ENCODE data around the gene MT1F.
"Not testable (repeated sequence)": the region's sequence is repeated elsewhere in the genome, so short reads cannot be mapped to it uniquely, and the experiment has no call there.

Gene MT1F

DNA sequence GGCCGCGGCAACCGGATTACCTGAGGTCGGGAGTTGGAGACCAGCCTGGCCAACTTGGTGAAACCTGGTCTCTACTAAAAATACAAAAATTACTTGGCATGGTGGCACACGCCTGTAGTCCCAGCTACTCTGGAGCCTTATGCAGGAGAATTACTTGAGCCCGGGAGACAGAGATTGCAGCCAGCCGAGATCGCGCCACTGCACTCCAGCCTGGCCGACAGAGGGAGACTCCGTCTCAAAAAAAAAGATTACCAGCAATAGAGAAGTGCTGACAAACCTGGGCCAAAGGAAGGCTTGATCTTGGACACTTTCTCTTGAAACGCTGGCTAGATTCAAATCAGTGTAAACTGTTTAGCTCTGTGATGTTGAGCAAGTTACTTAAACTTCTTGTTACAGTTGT lies 16.2 kb downstream of the MT1F start:
- no peak for DNase-seq

GRCh38 chr16:56674570-56674969 lies 16.8 kb downstream of the MT1F start:
- not testable (repeated sequence) for DNase-seq

DNA sequence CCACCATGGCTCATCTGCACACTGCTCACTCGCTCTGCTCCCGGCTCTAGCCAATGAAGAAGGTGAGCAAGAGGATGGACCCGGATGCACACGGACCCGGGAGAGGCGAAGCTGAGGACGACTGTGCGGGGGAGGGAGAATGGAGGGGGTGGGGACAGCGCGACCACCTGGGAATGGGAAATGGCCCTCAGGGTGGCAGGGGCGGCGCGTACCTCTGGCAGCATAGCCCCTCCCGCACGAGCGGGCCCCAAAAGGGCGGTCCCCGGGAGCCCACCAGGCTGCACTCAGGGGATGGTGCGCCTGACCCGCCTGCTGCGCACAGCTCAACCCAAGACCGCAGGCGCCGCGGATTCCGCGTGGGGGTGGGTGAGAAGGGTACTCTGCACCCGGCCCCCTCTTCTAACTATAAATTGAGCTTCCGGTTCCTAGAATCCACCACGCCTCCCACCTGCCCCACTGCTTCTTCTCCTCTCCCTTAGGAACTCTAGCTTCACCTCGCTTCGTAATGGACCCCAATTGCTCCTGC lies 18.0 kb downstream of the MT1F start:
- no peak for DNase-seq

DNA sequence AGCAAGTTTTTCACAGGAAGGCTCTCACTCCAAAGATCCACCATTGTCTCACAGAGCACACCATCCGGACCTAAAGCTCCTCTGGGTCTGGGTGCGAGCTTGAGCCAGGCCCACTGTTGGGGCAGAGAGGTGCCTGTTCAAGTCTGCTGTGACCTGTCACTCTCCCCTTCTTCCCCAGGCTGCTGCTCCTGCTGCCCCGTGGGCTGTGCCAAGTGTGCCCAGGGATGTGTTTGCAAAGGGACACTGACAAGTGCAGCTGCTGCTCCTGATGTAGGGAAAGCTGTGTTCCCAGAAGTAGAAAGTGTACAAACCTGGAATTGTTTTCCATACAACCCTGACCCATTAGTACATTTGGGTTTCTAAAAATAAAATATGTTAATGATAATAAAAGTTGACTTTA lies 19.7 kb downstream of the MT1F start:
- no peak for DNase-seq

- DNase-seq: no peak
These were observed 21.4 kb downstream of the MT1F start for GRCh38 chr16:56679078-56679730.

GRCh38 chr16:56679818-56680217 lies 22.1 kb downstream of the MT1F start:
- no peak for DNase-seq

GRCh38 chr16:56681939-56682702 lies 24.4 kb downstream of the MT1F start, which contains the start of gene MT1X:
Gene MT1X, plus strand, starts transcription at chr16:56682470. Its CDS starts 71 bp downstream, at chr16:56682541.
- DNase-seq: peak; percentile 88

GRCh38 chr16:56682703-56683397 lies 25.1 kb downstream of the MT1F start:
- no peak for DNase-seq

DNA sequence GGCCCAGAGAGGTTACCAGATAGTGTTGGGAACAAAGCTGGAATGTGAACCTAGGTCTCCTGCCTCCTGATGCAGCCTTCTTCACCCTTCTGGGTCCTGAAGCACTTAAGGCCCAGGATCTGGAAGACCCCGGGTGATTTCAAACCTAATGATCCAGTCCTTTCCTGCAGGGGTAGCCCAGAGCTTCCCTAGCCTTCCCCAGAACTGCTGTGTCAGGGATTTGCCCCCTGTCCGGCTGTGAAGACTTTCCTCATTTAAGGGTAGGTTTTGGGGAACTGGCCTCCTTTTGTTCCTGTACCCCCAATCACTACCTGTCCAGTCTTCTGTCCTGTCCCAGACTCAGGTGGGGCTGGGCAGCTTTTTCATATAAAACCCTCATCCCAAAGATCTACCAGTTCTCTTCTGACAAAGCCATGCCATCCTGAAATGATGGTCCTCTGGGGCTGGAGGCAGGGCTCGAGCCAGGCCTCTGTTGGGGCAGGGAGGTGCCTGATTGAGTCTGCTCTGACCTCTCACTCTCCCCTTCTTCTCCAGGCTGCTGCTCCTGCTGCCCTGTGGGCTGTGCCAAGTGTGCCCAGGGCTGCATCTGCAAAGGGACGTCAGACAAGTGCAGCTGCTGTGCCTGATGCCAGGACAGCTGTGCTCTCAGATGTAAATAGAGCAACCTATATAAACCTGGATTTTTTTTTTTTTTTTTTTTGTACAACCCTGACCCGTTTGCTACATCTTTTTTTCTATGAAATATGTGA lies 25.8 kb downstream of the MT1F start:
- DNase-seq: no peak

DNA sequence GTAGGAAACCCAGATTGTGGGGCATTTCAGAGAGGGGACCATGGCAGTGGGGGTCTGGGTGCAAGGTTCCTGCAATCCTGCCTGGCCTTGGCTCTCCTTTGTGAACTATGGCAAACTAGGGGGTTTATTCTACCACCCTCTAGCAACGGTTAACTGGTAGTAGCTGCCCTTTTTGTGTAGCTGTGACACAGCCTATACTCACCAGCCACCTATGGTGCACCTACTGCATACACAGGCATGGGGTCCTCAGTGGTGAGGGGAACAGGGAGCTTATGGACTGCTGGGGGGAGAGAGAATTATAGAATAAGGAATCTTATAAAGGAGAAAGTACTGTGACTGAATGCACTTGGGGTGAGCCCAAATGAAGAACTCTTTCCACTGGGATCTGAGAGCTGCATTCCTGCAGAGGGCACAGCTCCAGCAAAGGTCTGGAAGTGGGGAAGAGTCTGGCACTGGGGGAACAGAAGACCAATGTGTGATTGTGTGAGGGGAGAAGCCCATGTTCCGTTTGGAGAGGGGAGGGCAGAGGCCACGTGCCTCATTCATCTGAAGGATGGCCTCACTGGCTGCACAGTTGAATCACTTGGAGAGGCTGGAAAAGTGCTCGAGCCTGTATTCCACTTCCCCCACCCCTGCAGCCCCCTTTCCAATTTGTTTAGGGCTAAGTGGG lies 26.6 kb downstream of the MT1F start:
- no peak for DNase-seq

GRCh38 chr16:56684926-56685590 lies 27.3 kb downstream of the MT1F start:
- no peak for DNase-seq

GRCh38 chr16:56686758-56687157 lies 29.0 kb downstream of the MT1F start:
- DNase-seq: no peak

DNA sequence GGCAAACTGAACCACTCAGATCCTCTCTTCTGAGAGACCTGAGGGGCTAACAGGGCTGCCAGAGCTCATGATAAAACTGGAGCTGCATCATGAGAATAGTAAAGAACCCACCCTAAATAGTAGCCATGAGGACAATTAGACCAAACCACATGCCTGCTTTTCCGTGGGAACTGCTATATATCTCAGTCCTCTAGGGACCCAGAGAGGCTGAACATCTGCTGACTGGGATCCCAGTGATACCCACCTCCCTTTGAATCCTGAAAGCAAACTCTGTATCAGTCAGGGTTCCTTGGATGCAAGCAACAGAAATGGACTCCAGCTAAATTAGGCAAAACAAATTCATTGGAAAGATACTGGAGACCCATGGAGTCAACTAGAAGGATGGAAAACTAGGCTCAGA lies 31.0 kb downstream of the MT1F start:
- DNase-seq: no peak

DNA sequence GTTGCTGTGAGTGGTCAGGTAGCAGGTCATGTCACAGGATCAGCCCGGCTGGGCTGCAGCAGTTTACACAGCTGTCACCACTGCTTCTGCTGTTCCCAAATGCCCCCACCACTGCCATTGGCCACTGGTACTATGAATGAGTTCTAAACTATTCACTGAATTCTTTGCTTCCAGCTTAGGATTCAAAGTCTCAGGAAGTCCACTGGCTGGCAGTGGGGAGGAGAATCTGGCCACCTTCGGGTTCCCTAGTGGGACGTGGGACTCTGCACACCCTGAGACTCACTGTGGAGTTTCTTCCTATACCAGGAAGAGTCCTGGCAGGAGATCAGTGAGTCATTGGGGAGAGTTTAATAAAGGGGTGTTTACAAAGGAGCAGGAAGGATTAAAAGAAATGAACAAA lies 31.4 kb downstream of the MT1F start:
- no peak for DNase-seq

- DNase-seq: no peak
These were observed 32.8 kb downstream of the MT1F start for GRCh38 chr16:56690420-56691122.

DNA sequence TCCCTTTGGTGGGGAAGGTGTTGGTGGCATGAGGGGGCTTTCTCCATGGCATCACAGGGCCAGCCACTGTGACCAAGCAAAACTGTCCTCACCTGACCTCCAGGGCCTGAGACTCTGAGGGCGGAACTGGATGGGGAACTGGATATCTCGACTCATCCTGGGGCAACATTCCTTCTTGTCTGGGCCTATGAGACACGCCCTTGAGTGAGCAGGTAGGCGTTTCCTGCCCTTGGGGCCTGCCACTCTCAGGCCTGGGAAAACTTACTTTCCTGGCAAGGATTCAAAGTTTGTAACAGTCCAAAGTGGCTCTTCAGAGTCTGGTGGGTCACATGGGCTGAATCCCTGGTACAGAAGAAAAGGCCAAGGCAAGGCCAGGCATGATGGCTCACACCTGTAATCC lies 34.1 kb downstream of the MT1F start:
- DNase-seq: no peak

DNA sequence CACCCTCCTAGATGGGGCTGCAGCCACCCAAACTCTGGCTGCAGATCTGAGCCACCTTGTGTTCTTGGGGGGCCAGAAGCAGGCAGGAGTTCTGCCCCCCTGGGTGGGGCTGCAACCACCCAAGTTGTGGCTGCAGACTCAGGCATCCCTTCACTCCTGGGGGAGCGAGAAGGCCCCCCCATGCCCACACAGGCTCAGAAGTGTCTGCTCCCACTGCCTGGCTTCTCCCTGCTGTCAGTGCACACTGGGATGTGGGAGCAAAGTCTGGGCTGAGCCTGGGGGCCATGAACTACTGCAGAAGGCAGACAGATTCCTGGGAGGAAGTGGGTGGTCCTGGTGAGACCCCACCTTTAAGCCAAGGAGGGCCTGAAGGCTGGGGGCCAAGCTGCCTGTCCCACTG lies 37.5 kb downstream of the MT1F start:
- DNase-seq: no peak

GRCh38 chr16:56697456-56698155 lies 39.8 kb downstream of the MT1F start:
- DNase-seq: no peak

- DNase-seq: no peak
These were observed 42.4 kb downstream of the MT1F start for GRCh38 chr16:56700195-56700594.

GRCh38 chr16:56700631-56701030 lies 42.9 kb downstream of the MT1F start:
- no peak for DNase-seq

DNA sequence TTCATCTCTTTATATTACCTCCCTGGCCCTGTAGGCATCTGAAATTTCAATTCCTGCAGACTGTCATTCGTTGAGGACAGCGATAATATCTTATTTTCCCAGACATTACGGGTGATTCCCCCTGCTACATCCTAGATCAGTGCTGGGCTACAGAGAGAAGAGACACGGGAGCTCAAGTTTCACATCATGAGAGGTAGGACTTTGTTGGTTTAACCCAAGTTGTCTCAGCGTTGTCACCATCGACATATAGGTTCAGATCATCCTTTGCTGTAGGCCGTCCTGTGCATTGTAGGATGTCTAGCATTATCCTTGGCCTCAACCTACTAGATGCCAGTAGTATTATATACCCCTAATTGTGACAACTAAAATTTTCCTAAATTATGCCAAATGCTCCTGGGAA lies 43.8 kb downstream of the MT1F start:
- no peak for DNase-seq
